ENCODE measurements around the gene ARHGAP15.
A peak's percentile ranks its signal among the peaks of the same experiment; 100 is the strongest.
"Not testable (repeated sequence)": the region's sequence is repeated elsewhere in the genome, so short reads cannot be mapped to it uniquely, and the experiment has no call there.

ARHGAP15 gene

DNA sequence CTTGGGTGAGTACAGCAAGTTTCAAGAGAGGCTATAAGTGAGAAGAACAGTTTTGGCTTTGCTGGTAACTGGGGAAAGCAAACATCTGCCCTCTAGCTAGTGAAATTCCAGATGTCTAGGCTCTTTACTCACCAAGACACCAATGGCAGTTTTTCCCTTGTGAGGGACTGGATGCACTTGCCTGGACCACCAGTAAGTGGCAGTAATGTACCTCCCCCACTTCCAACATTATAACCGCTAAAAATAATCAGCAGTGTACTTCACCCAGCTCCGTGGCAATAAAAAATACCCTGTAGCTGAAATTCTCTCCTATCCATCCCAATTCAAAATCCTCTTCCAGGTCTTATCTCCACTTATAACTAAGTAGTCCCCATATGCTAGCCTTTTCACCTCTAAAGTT lies 383.9 kb downstream of the ARHGAP15 start:
- DNase-seq (ENCODE audit: insufficient read length, low spot score) (peak; percentile 47), FAIRE-seq (no peak)

DNA sequence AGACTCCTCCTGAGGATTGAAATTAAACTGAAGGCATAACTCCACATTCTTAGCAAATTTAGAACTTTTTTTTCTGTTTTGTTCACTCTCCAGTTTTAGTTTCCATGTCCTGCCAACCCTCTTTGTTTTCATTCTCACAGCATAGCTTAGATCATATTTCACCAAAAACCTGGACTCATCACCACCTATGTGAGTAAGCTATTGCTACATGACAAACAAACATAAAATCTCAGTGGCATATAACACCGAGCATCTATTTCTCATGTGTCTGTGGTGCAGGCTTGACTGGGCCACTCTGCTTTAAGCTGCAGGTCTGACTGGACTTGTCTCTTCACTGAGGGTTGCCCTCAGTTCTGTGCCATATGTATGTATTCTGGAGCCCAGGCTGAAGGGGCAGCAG lies 385.2 kb downstream of the ARHGAP15 start:
- FAIRE-seq (no peak), DNase-seq (ENCODE audit: insufficient read length, low spot score) (no peak)

DNA sequence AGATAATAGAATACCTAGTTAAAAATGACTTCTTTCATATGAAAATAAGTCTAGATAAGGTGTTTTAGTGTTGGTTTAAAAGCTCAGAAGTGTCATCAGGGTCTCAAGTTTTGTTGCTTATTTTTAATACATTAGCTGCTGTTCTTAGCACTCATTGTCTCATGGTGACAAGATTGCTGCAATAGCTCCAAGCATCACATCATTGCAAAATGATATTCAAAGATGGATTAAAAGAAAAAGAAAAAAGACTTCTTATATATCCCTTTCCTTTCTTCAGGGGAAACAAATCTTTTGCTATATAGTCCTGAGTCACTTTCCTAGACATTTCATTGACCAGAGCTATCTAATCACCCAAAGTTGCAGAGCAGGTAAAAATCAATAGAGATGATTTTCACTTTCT lies 386.1 kb downstream of the ARHGAP15 start:
- DNase-seq (ENCODE audit: insufficient read length, low spot score), result no peak
- no peak for FAIRE-seq

DNA sequence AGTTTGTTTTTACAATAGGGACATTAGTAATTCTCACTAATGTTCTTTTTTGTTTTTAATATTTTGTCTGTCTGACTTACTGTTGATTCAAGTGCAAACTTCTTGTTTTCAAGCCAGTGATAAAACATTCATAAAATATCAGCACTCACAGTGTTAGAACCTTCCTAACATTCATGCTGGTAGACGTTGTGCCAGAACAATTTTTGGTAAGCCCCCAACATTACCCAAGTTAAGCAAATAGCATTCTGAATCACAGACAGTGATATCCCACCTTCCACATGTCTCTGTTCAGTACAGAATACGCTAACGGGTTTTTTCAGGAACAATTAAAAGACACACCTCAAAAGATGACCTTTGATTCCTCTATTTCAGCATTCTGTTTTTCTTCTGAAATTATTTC lies 390.3 kb downstream of the ARHGAP15 start:
- DNase-seq (ENCODE audit: insufficient read length, low spot score), result no peak
- FAIRE-seq, result no peak

DNA sequence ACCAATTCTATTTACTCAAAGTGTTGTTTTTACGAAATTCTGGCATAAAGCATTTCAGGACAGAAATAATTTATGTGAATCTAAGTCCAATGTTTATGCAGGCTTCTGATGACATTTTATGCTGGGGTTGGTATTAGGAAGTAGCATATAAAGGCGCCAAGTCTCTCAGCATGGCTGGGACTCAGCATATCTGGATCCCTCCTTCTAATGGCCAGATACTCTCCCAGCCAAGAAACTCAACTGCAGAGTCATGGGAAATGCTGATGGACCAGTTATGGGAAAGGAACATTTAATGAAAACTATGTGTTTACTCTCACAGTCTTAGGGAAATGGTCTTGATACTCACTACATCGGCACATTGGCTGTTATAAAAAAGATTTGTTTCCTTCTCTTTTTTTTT lies 392.2 kb downstream of the ARHGAP15 start:
- DNase-seq (ENCODE audit: insufficient read length, low spot score) (no peak), FAIRE-seq (no peak)

DNA sequence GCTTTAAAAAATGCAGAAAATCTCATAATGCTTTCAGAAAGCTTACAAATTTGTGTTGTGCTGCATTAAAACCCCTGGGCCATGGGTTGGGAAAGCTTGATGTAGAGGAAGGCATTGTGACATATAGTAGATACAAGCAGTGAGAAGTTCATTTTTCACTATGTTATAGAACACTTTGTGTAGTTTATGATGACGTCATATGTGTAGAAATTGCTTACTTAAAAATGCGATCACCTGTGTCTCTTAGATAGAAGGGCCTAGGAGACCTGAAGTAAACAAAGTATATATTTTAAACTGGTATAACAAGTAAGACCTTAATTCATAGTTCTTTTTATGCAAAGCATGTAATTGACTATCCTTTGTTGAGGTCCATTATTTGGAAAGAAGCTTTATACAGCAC lies 393.5 kb downstream of the ARHGAP15 start:
- no peak for FAIRE-seq
- no peak for DNase-seq (ENCODE audit: insufficient read length, low spot score)

DNA sequence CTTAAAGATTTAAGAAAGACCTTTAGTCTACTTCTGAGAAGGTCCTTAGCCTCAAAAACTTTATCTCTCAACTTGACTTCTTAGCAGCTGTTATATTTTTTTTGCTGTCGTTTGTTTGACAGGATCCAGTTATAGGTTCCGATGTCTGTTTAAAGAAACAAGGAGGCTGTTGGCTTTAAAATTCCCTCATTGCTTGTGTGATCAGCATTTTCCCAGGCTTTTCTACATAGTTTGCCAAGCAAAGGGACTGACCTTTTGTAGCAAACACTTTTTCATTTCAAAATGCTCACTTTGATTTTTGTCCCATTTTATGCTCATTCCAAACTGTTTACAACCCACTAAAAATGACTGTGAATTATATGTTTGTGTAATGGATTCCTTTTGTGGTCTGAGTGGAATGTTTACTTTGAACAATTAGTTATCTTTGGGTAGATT lies 394.9 kb downstream of the ARHGAP15 start:
- FAIRE-seq, result no peak
- no peak for DNase-seq (ENCODE audit: insufficient read length, low spot score)

DNA sequence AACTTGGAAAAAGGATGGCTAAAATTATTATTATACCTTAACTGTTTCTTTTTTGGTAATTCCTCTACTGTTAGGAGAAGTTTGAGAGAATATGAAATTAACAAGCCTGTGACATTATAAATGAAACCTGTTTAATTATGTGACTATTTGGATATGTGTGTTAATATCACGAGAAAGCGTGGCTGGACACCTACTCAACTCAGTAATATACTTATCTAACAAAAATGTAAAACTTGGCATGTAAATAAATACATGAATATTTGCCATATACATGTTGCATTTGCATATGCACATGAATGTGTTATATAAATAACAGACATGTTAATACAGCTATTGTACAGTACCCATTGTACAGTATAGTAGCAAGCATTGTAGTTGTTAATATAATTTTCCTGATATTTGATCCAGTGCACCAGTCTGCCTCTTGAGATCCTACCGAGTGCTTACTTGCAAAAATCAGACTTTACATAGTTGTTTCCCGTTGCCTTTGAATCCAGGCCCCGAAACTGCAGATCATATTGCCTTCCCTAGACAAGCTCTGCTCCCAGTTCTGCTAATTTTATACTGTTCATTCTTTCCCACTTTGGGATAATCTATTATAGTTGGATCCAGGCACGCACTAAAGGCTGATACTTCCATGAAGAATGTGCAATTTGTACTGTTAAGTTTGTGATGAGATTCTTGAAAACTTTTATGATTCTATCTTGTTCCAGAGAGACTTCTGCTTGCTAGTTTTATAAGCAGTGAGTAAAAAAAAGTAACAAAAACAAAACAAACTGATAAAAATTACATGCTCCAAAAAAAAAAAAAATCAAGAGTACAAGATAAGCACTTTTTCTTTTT lies 395.6 kb downstream of the ARHGAP15 start:
- no peak for DNase-seq (ENCODE audit: insufficient read length, low spot score)
- FAIRE-seq, result no peak

DNA sequence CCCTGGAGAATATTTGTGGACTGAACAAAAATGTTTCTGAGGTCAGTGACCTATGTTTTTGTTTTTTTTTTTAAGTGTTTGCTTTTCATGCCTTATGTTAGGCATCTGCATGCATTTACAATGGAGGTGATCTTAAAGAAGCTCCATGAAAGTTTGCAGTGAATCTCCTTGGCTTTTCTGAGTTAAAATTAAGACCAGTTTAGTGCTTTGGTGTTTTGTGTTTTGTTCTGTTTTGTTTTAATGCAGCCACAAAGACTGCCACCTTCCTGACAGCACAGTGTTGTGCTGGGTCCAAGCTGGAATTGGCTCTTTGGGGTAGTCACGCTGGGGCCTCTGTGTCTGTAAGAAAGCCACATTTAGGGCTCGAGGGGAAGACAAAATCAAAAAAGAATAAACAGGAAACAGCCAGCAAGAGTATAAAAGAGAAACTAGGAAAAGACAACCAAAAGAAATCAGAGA lies 396.2 kb downstream of the ARHGAP15 start:
- no peak for DNase-seq (ENCODE audit: insufficient read length, low spot score)

DNA sequence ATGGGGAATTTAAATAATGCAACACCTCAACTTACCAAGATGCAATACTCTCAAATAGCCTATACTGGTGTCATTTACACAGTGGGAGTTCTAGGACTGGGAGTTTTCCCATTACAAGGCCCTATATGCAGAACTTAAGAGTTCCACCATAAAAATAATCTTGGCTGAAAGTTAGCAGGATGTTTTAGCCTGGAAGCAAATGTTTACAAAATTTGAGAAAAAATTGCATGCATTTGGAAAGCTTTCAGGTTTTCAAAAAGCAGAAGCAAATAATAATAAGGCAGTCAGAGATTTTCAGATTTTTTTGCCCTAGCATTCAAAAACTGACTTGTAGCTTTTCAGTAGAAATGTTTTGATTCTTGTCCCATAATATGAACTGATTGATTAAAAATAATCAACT lies 397.3 kb downstream of the ARHGAP15 start:
- FAIRE-seq (no peak), DNase-seq (ENCODE audit: insufficient read length, low spot score) (no peak)

More for the DNA sequence above, 396.2 kb downstream of the ARHGAP15 start:
- no peak for FAIRE-seq

DNA sequence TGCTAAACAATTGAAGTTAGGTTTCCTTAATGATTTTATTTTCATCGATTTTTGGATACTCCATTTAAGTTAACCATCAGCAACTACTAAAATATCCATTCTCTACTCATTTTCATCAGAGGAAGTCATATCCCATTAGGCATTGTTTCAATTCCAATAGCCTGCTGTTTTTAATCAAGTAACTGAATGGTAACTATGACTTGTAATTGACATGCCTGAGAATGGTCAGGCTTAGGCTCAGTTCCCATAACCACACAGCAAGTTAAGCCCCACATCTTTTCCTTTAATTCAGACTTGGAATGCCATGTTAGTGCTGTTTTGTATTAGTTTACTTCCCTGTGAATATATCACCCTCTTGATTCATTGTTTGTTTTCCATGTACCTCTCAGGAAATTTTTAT lies 398.8 kb downstream of the ARHGAP15 start:
- FAIRE-seq (no peak), DNase-seq (ENCODE audit: insufficient read length, low spot score) (no peak)

DNA sequence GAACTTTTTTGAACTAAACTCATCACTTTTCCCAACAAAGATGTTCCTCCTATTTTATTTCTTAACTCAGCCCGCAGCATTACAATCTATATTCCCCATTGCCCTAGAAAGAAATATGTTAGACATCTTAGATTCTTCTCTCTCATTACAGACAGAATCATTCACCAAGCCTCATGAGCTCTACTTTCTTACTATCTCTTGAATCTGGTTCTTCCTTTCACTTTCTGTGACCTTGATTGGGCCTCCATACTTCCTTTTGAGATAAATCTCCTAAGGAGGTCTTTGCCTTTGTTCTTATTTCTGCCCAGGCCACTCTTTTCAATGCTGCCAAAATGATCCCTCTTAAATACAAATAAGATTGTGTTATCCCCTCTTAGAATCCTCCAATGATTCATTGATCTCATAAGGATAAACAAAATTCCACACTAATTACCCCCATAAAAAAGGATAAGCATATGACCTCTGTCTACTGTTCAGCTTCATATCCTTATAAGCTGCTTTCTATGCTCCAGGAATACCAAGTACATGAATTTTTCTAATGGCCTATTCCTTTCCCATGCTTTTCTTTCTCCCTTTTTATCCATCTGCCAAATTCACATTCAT lies 400.0 kb downstream of the ARHGAP15 start:
- no peak for DNase-seq (ENCODE audit: insufficient read length, low spot score)
- FAIRE-seq, result no peak

DNA sequence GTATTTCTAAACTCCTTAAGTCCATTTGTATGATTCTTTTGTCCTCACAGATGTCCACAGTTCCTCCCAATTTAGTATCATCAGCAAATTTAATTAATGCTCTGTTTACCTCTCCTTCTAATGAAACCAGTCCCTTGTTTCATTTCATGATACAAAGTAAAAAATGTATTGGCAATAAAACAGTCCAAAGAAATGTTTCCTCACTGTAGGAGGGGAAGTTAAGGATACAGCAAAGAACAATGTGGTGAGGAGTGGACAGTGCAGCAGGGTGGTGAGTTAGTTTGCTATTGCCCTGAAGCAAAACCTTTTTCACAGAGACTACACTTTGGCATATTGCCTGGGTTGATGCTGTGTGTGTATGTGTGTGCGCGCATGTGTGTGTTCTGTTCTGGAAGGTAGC lies 401.5 kb downstream of the ARHGAP15 start:
- no peak for FAIRE-seq
- DNase-seq (ENCODE audit: insufficient read length, low spot score), result no peak

DNA sequence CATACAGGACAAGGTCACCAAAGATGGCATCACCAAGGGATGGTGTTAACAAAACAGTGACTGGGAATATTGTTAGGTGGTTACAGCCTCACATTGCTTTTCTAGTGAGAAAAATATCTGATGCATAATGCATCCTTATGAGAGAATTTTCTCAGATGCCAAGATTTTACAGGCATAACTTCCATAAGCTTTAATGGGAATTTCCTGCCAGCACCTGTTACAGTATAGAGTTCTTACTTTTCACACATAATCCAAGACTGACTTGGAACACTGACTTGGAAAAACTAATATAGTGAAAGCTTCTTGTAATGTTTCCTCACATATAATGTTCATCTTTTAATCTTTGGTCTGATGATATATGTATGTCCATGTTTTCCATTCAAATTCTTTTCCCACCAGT lies 402.8 kb downstream of the ARHGAP15 start:
- DNase-seq (ENCODE audit: insufficient read length, low spot score) (no peak), FAIRE-seq (no peak)

DNA sequence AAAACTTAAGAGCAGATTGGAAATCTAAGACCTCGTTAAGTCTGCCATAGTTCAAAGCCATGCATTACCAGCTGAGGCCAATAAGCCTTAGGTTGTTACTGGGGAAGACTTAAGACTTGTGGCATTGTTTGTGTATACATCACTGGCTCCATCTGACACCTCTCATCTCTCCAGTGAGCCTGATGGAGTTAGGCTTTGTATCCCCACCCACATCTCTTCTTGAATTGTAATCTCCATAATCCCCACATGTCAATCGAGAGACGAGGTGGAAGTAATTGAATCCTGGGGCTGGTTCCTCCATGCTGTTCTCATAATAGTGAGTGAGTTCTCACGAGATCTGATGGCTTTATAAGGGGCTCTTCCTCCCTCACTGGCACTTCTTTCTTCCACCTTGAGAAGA lies 404.6 kb downstream of the ARHGAP15 start:
- FAIRE-seq, result no peak

DNA sequence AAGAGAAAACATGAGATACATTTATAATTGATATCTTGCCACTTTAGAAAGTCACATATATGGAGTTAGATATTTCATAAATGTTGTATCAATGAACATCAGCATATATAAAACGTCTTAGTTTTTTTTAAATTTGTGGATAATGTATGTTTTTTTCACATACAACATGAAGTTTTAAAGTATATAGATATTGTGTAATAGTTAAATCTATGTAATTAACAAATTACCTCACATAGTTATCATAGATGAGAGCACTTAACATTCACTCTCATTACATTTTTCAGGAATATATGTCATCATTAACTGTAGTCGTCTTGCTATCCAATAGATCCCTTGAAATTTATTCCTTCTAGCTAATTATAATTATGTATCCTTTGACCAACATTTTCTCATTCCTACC lies 406.6 kb downstream of the ARHGAP15 start:
- DNase-seq (ENCODE audit: insufficient read length, low spot score), result no peak

More for the DNA sequence above, 404.6 kb downstream of the ARHGAP15 start:
- no peak for DNase-seq (ENCODE audit: insufficient read length, low spot score)

DNA sequence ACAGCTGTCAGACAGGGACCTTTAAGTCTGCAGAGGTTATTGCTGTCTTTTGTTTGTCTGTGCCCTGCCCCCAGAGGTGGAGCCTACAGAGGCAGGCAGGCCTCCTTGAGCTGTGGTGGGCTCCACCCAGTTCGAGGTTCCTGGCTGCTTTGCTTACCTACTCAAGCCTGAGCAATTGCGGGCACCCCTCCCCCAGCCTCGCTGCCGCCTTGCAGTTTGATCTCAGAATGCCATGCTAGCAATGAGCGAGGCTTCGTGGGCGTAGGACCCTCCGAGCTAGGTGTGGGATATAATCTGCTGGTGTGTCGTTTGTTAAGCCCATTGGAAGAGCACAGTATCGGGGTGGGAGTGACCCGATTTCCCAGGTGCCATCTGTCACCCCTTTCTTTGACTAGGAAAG lies 412.7 kb downstream of the ARHGAP15 start:
- not testable (repeated sequence) for DNase-seq (ENCODE audit: insufficient read length, low spot score)

More for the DNA sequence above, 406.6 kb downstream of the ARHGAP15 start:
- no peak for FAIRE-seq

DNA sequence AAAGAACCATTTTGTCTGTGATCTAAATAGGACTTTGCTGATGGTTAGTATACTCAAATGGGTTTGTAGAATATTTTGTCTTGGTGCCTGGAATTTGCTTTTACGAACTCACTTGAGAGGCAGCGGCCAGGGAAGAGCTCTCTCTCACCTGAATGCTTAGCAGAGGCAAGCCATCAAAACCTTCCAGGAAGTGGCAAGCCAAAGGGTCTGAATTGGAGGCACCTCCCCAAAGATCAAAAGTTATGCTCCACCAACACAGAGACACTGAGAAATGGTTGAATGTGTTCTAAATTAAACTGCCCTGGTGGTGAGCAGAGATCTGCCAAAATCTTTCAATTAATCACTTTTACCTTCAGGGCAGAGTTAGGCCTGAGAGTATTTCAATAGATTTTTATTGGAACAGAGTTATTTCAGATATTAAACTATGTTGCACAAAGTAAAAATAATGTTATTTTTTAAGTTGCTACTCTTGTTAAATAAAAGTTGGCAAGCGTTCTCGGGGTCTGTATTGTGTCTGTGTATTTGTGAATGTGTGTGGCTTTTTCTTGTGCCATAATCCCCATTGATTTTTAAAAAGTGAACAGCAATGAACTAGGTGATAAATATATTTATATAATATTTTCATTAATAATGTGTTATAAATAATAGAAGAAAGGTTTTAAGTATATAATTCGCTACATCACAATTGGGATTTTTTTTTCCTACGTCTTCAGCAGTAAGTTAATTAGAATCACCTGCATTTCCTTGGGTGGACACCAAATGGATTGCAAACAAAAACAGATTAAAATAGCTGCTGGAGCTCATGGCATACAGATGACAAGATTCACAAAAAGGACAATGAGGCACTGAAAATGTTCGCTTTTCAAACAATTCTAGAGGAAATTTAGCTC lies 416.1 kb downstream of the ARHGAP15 start:
- no peak for FAIRE-seq
- DNase-seq (ENCODE audit: insufficient read length, low spot score), result no peak

More for the DNA sequence above, 412.7 kb downstream of the ARHGAP15 start:
- not testable (repeated sequence) for FAIRE-seq

DNA sequence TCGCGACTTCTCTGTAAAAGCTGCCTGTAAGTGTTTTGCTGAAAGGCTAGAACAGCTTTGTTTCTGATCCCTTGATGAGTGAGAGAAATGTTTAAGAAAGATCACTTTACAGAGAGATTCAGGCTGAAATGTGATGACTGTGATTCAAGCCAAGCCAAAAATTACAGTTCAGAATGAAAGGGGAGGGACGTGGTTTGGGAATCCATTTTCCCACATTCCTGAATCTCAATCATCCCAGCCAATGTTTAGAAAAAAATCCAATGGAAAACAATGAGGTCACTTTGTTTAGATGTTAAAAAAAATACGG lies 416.7 kb downstream of the ARHGAP15 start:
- DNase-seq (ENCODE audit: insufficient read length, low spot score) (no peak), FAIRE-seq (no peak)

DNA sequence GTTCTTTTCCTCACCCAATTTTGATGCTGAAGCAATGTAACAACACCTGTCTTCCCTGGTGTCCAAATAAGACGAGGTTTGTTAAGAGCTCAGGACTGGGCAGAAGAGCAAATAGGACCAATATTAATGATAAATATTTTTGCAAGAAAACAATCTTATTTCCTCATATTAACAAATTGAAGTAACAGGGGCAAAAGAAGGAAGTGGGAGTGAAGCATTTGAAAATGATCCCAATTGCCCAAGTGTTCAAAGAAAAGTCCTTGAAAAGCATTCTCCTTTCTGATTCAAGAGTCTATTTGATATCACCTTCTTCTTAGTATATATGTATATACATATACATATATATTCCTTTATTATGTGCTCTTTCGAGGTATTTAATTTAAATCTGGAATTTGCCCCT lies 418.8 kb downstream of the ARHGAP15 start:
- DNase-seq (ENCODE audit: insufficient read length, low spot score) (no peak), FAIRE-seq (no peak)

DNA sequence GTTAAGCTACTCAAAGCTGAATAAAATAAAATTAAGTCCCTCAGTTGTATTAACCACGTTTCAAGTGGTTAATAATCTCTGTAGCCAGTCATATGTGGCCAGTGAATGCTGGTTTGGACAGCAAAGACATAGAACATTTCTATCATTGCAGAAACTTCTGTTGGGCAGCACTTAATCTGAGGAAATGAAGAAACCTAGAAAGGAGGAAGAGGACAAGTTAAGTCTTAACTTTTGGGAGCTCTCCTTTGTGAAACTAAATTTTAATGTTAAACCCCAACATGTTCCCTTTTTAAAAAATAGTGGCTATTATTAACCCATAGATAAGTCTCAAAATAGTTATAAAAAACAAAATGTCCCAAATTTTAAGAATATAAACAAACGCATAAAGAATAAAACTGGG lies 421.3 kb downstream of the ARHGAP15 start:
- no peak for DNase-seq (ENCODE audit: insufficient read length, low spot score)

More for the DNA sequence above, 421.3 kb downstream of the ARHGAP15 start:
- no peak for FAIRE-seq
